Type B pancreatic cell (in vitro differentiated cells): ENCODE measurements around the gene MICAL3. TPM values are rescaled to one million over a fixed set of nuclear protein-coding genes. Genes with fewer than 3 reads are reported as not detected.
"Not testable (repeated sequence)": the region's sequence is repeated elsewhere in the genome, so short reads cannot be mapped to it uniquely, and the experiment has no call there.

Experiments used
- DNase-seq: peaks from one replicate; pipeline ENCODE4 v3.0.0; 2021; ENCODE audit warnings: mixed read lengths; ENCODE audit not compliant: unreplicated experiment; ENCODE audit errors: extremely low spot score
- H3K27ac Mint-ChIP-seq: 2 replicates; pipeline ENCODE4 v1.8.0; 2021; ENCODE audit warnings: mild to moderate bottlenecking, mixed read lengths
- H3K27me3 Mint-ChIP-seq: 2 replicates; pipeline ENCODE4 v1.8.0; 2021; ENCODE audit warnings: mixed read lengths
- H3K36me3 Mint-ChIP-seq: 2 replicates; pipeline ENCODE4 v1.8.0; 2021; ENCODE audit warnings: mixed read lengths
- H3K4me1 Mint-ChIP-seq: one replicate; pipeline ENCODE4 v1.8.0; 2021; ENCODE audit warnings: mixed read lengths; ENCODE audit not compliant: unreplicated experiment
- H3K4me3 Mint-ChIP-seq: 2 replicates; pipeline ENCODE4 v1.8.0; 2021; ENCODE audit warnings: mild to moderate bottlenecking, mixed read lengths
- H3K9me3 Mint-ChIP-seq: 2 replicates; pipeline ENCODE4 v1.8.0; 2021; ENCODE audit warnings: mixed read lengths
- CTCF ChIP-seq: fragments of 200-600 bp; sonication (generic); conservative IDR thresholded peaks from 2 replicates; pipeline ENCODE4 v1.5.0; 2021; ENCODE audit warnings: antibody characterized with exemption, mild to moderate bottlenecking
- total RNA-seq: library from RNA; stranded (reverse); gene quantifications from 2 replicates; pipeline ENCODE4 v1.2.1, GENCODE V29; 2021; ENCODE audit warnings: low replicate concordance

MICAL3 gene
- total RNA-seq, 1 donor from 2014 or later: 56.4 TPM

- DNase-seq: no peak
- no peak overlapping the region for H3K27ac Mint-ChIP-seq
- H3K9me3 Mint-ChIP-seq: no peaks in the 10 kb centered on the region
- H3K4me1 Mint-ChIP-seq: peaks cover 38% of the 10 kb centered on the region
- no peaks in the 10 kb centered on the region for H3K27me3 Mint-ChIP-seq
- peaks cover 4% of the 10 kb centered on the region for H3K36me3 Mint-ChIP-seq
- H3K4me3 Mint-ChIP-seq: no peak overlapping the region
- no peak for TF ChIP-seq CTCF
Observed at GRCh38 chr22:17939579-17939978, 84.8 kb downstream of the MICAL3 start.

GRCh38 chr22:17939011-17939410, 85.3 kb downstream of the MICAL3 start:
- H3K4me1 Mint-ChIP-seq: peaks cover 32% of the 10 kb centered on the region
- H3K9me3 Mint-ChIP-seq: no peaks in the 10 kb centered on the region
- no peak overlapping the region for H3K27ac Mint-ChIP-seq
- H3K36me3 Mint-ChIP-seq: peaks cover 4% of the 10 kb centered on the region
- no peak for DNase-seq
- no peak for TF ChIP-seq CTCF
- H3K4me3 Mint-ChIP-seq: no peak overlapping the region
- no peaks in the 10 kb centered on the region for H3K27me3 Mint-ChIP-seq

GRCh38 chr22:17938484-17938924, 85.9 kb downstream of the MICAL3 start:
- no peak for TF ChIP-seq CTCF
- no peak overlapping the region for H3K4me3 Mint-ChIP-seq
- H3K27me3 Mint-ChIP-seq: no peaks in the 10 kb centered on the region
- no peaks in the 10 kb centered on the region for H3K9me3 Mint-ChIP-seq
- no peak for DNase-seq
- no peak overlapping the region for H3K27ac Mint-ChIP-seq
- H3K4me1 Mint-ChIP-seq: peaks cover 32% of the 10 kb centered on the region
- H3K36me3 Mint-ChIP-seq: peaks cover 4% of the 10 kb centered on the region

GRCh38 chr22:17932457-17932856, 91.9 kb downstream of the MICAL3 start:
- H3K27ac Mint-ChIP-seq, H3K4me3 Mint-ChIP-seq, DNase-seq, H3K36me3 Mint-ChIP-seq, H3K4me1 Mint-ChIP-seq, H3K27me3 Mint-ChIP-seq, H3K9me3 Mint-ChIP-seq: not testable (repeated sequence)

- H3K9me3 Mint-ChIP-seq: no peaks in the 10 kb centered on the region
- no peaks in the 10 kb centered on the region for H3K36me3 Mint-ChIP-seq
- no peak for TF ChIP-seq CTCF
- H3K27ac Mint-ChIP-seq: no peak overlapping the region
- no peak overlapping the region for H3K4me3 Mint-ChIP-seq
- H3K4me1 Mint-ChIP-seq: peaks cover 7% of the 10 kb centered on the region
- DNase-seq: no peak
- no peaks in the 10 kb centered on the region for H3K27me3 Mint-ChIP-seq
Observed at GRCh38 chr22:17931400-17931825, 92.9 kb downstream of the MICAL3 start.

GRCh38 chr22:17930455-17931313, 93.7 kb downstream of the MICAL3 start:
- H3K27ac Mint-ChIP-seq: no peak overlapping the region
- no peak overlapping the region for H3K4me3 Mint-ChIP-seq
- H3K36me3 Mint-ChIP-seq: no peaks in the 10 kb centered on the region
- H3K9me3 Mint-ChIP-seq: no peaks in the 10 kb centered on the region
- no peak for TF ChIP-seq CTCF
- peaks cover 7% of the 10 kb centered on the region for H3K4me1 Mint-ChIP-seq
- H3K27me3 Mint-ChIP-seq: no peaks in the 10 kb centered on the region
- DNase-seq: no peak
